ENCODE data around the gene SORL1-AS1.

Gene SORL1-AS1

DNA sequence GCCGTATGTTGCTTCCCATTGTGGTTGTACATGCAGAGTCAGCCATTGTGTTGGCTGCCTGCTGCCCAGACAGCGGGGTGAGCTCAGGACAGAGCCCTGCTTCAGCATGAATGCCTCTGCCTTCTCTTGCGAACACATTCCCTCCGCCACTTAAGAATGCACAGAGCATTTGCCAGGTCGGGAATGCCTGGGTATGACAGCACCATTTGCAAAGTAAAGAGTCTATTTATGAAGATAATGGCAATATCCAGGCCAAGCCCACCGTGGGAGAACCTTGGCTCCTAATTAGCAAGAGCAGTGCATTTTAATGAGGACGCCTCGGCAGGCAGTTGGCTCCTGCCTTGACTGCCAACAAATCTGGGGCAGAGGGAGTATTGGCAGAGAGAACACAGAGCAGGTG is 63.1 kb downstream of the SORL1-AS1 start:
- DNase-seq (ENCODE audit: low spot score) = no peak
